H1 (cell line): ENCODE measurements around the gene BCAS4.

Source experiments
- KDM1A ChIP-seq: fragments of 200-600, 300-600 bp; sonication (generic); IDR thresholded peaks from 2 replicates; pipeline ENCODE4 v1.7.1; 2016; ENCODE audit warnings: mild to moderate bottlenecking, low read length, borderline replicate concordance
- KDM5A ChIP-seq: fragments of 200-600 bp; IDR thresholded peaks from 2 replicates; pipeline ENCODE4 v1.7.1; 2012; ENCODE audit warnings: mild to moderate bottlenecking, low read length, inconsistent platforms, mixed read lengths
- POLR2A ChIP-seq, 2 experiments: IDR thresholded peaks; 1 replicate in 1 of 2; 2 replicates in 1 of 2; pipeline ENCODE4 v1.6.1; 2011; ENCODE audit warnings: low read depth in 2 of 2, low read length in 2 of 2, mild to moderate bottlenecking in 2 of 2; ENCODE audit errors: control extremely low read depth in 1 of 2
- TF ChIP-seq, protein P1 (sequence below): IDR thresholded peaks from 2 replicates; pipeline ENCODE4 v1.6.1; 2012; ENCODE audit warnings: inconsistent platforms
- TF ChIP-seq, protein P2 (sequence below): IDR thresholded peaks from 2 replicates; pipeline ENCODE4 v1.6.1; 2012; ENCODE audit warnings: inconsistent platforms

- TF ChIP-seq, protein P1, sequence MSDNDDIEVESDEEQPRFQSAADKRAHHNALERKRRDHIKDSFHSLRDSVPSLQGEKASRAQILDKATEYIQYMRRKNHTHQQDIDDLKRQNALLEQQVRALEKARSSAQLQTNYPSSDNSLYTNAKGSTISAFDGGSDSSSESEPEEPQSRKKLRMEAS, result no peak
- TF ChIP-seq, protein P2, sequence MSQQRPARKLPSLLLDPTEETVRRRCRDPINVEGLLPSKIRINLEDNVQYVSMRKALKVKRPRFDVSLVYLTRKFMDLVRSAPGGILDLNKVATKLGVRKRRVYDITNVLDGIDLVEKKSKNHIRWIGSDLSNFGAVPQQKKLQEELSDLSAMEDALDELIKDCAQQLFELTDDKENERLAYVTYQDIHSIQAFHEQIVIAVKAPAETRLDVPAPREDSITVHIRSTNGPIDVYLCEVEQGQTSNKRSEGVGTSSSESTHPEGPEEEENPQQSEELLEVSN, result no peak
- TF ChIP-seq KDM5A, result no peak
- no peak for TF ChIP-seq KDM1A
- TF ChIP-seq POLR2A (IDR thresholded peaks at IDR 0.05; ENCODE audit: control extremely low read depth in 1 of 2, low read depth in 2 of 2, low read length in 2 of 2), result no peak
Observed at GRCh38 chr20:50806126-50806768, 11.4 kb downstream of the BCAS4 start.
